Activated CD8-positive, alpha-beta memory T cell treated with anti-CD3 and anti-CD28 coated beads for 36 hours (primary cell): Measurements from ENCODE around the gene CD96. TPM values are rescaled to one million over a fixed set of nuclear protein-coding genes. Genes with fewer than 3 reads are reported as not detected.

Experiments
- total RNA-seq, 2 experiments: library from RNA; stranded (reverse); gene quantifications; one replicate each; pipeline ENCODE4 v1.2.3, GENCODE V29; 2021

The CD96 gene
- total RNA-seq, 2 experiments from 2014 or later = 68.3 to 69.1 TPM

Other genes with a start within 250 kb of the CD96 start
- gene ZBED2, start 53.1 kb downstream of the CD96 start, total RNA-seq = 100 to 1,000 TPM; 670 to 671 TPM
- gene PLCXD2, start 132.5 kb downstream of the CD96 start, total RNA-seq = 10 to 100 TPM; 10.9 to 11.3 TPM